GM06990 (cell line): ENCODE measurements around the gene UBAP2L.

Experiments used
- DNase-seq: peaks from one replicate; pipeline ENCODE4 v3.0.0-alpha.2; 2011; ENCODE audit not compliant: insufficient read length; ENCODE audit errors: extremely low read depth
- H3K27me3 ChIP-seq: replicated peaks from 2 replicates; pipeline ENCODE4 v1.6.0; 2011; ENCODE audit warnings: low read length; ENCODE audit not compliant: control insufficient read depth, insufficient read depth
- H3K36me3 ChIP-seq: 2 replicates; pipeline ENCODE4 v1.5.1; 2011; ENCODE audit warnings: low read length; ENCODE audit not compliant: control insufficient read depth, insufficient read depth
- H3K4me3 ChIP-seq: replicated peaks from 2 replicates; pipeline ENCODE4 v1.5.1; 2011; ENCODE audit warnings: low read depth, mild to moderate bottlenecking, control low read depth, low read length
- CTCF ChIP-seq: IDR thresholded peaks from 2 replicates; pipeline ENCODE4 v1.5.1; 2011; ENCODE audit warnings: low read length, control low read depth, mild to moderate bottlenecking, inconsistent platforms; ENCODE audit not compliant: insufficient read depth, poor library complexity, severe bottlenecking

The UBAP2L gene

GRCh38 chr1:154263465-154264332 lies 42.9 kb downstream of the UBAP2L start:
- DNase-seq: no peak
- TF ChIP-seq CTCF: no peak
- H3K4me3 ChIP-seq: no peak overlapping the region
- no peaks in the 10 kb centered on the region for H3K27me3 ChIP-seq
- H3K36me3 ChIP-seq: peaks cover 37% of the 10 kb centered on the region

GRCh38 chr1:154264454-154264853 lies 43.7 kb downstream of the UBAP2L start:
- no peak for DNase-seq
- TF ChIP-seq CTCF: no peak
- Histone ChIP-seq H3K27me3 (no peaks in the 10 kb centered on the region), H3K4me3 (no peak overlapping the region), H3K36me3 (peaks cover 38% of the 10 kb centered on the region)

GRCh38 chr1:154265586-154265985 lies 44.8 kb downstream of the UBAP2L start:
- Histone ChIP-seq H3K36me3 (peaks cover 33% of the 10 kb centered on the region), H3K4me3 (no peak overlapping the region), H3K27me3 (no peaks in the 10 kb centered on the region)
- no peak for DNase-seq
- no peak for TF ChIP-seq CTCF

GRCh38 chr1:154270833-154271232 lies 50.1 kb downstream of the UBAP2L start:
- TF ChIP-seq CTCF: no peak
- Histone ChIP-seq H3K36me3 (peaks cover 22% of the 10 kb centered on the region), H3K27me3 (no peaks in the 10 kb centered on the region), H3K4me3 (no peak overlapping the region)
- no peak for DNase-seq

GRCh38 chr1:154272217-154272998 lies 51.7 kb downstream of the UBAP2L start, which contains the start of gene HAX1:
Gene HAX1, plus strand, starts transcription at chr1:154272629. Its CDS starts 95 bp downstream, at chr1:154272724.
- H3K27me3 ChIP-seq: no peaks in the 10 kb centered on the region
- peak within 1 kb of the TSS; percentile 74 for H3K4me3 ChIP-seq
- peak; percentile 83 for TF ChIP-seq CTCF
- peak; percentile 96 for DNase-seq
- H3K36me3 ChIP-seq: peaks cover 21% of the 10 kb centered on the region
